Endodermal cell (in vitro differentiated cells): ENCODE data around the gene RBM22. TPM values are rescaled to one million over a fixed set of nuclear protein-coding genes. Genes with fewer than 3 reads are reported as not detected.

ENCODE experiments used
- DNase-seq: peaks from one replicate; pipeline ENCODE4 v3.0.0-alpha.2; 2017
- H3K27ac ChIP-seq: 2 replicates; pipeline ENCODE4 v1.5.1; 2013; ENCODE audit warnings: mild to moderate bottlenecking, low read depth, low read length, moderate library complexity
- H3K27me3 ChIP-seq: 2 replicates; pipeline ENCODE4 v1.6.1; 2013; ENCODE audit warnings: mild to moderate bottlenecking, low read length, moderate library complexity; ENCODE audit not compliant: insufficient read depth, control insufficient read depth, poor library complexity, severe bottlenecking
- H3K36me3 ChIP-seq: 2 replicates; pipeline ENCODE4 v1.7.0; 2013; ENCODE audit warnings: mild to moderate bottlenecking, low read length, moderate library complexity; ENCODE audit not compliant: control insufficient read depth, insufficient read depth
- H3K4me1 ChIP-seq: one replicate; pipeline ENCODE4 v1.7.0; 2013; ENCODE audit warnings: low read length; ENCODE audit not compliant: control insufficient read depth, insufficient read depth
- H3K4me3 ChIP-seq: 2 replicates; pipeline ENCODE4 v1.5.1; 2013; ENCODE audit warnings: mild to moderate bottlenecking, low read length, moderate library complexity
- H3K9ac ChIP-seq: 2 replicates; pipeline ENCODE4 v1.6.1; 2013; ENCODE audit warnings: mild to moderate bottlenecking, low read length, moderate library complexity; ENCODE audit not compliant: poor library complexity, severe bottlenecking; ENCODE audit errors: extremely low read depth
- H3K9me3 ChIP-seq: 2 replicates; pipeline ENCODE4 v1.6.1; 2013; ENCODE audit warnings: mild to moderate bottlenecking, low read length, moderate library complexity; ENCODE audit not compliant: control insufficient read depth
- H3K27ac Mint-ChIP-seq: 2 replicates; pipeline ENCODE4 v1.8.0; 2020; ENCODE audit warnings: mixed read lengths
- H3K27me3 Mint-ChIP-seq: 2 replicates; pipeline ENCODE4 v1.8.0; 2021; ENCODE audit warnings: mild to moderate bottlenecking, mixed read lengths; ENCODE audit not compliant: insufficient read depth
- H3K36me3 Mint-ChIP-seq: 2 replicates; pipeline ENCODE4 v1.8.0; 2020; ENCODE audit warnings: low read depth, mixed read lengths
- H3K4me1 Mint-ChIP-seq: 2 replicates; pipeline ENCODE4 v1.8.0; 2020; ENCODE audit warnings: mixed read lengths
- H3K4me3 Mint-ChIP-seq: 2 replicates; pipeline ENCODE4 v1.8.0; 2020; ENCODE audit warnings: mild to moderate bottlenecking, moderate library complexity, mixed read lengths
- H3K9me3 Mint-ChIP-seq: 2 replicates; pipeline ENCODE4 v1.8.0; 2020; ENCODE audit warnings: mild to moderate bottlenecking, mixed read lengths
- CTCF ChIP-seq: fragments of 200-600 bp; sonication (generic); conservative IDR thresholded peaks from 2 replicates; pipeline ENCODE4 v1.5.0; 2021; ENCODE audit warnings: antibody characterized with exemption, mild to moderate bottlenecking
- WGBS, 2 experiments: methylation state at CpG; one replicate each; pipeline versions ENCODE4 v1.1.5 to v1.1.7; 2013; ENCODE audit warnings: missing lambda C conversion rate in 2 of 2, mixed read lengths in 1 of 2; ENCODE audit not compliant: insufficient coverage in 1 of 2, insufficient read length in 1 of 2; 5-methylcytosine and 5-hydroxymethylcytosine counted together
- total RNA-seq, 2 donors: library from RNA; stranded (reverse); fragmentation: NEBNext Ultra II Directional in 1 of 2; extraction: Animal tissue kit (Norgen Biotek cat#: 25700) in 1 of 2; gene quantifications; 2 replicates in 1 of 2; 3 replicates in 1 of 2; pipeline ENCODE4 v1.2.1, GENCODE V29; 2021

RBM22 gene
- total RNA-seq, 2 donors from 2014 or later, result 42.7 to 44.3 TPM

DNA sequence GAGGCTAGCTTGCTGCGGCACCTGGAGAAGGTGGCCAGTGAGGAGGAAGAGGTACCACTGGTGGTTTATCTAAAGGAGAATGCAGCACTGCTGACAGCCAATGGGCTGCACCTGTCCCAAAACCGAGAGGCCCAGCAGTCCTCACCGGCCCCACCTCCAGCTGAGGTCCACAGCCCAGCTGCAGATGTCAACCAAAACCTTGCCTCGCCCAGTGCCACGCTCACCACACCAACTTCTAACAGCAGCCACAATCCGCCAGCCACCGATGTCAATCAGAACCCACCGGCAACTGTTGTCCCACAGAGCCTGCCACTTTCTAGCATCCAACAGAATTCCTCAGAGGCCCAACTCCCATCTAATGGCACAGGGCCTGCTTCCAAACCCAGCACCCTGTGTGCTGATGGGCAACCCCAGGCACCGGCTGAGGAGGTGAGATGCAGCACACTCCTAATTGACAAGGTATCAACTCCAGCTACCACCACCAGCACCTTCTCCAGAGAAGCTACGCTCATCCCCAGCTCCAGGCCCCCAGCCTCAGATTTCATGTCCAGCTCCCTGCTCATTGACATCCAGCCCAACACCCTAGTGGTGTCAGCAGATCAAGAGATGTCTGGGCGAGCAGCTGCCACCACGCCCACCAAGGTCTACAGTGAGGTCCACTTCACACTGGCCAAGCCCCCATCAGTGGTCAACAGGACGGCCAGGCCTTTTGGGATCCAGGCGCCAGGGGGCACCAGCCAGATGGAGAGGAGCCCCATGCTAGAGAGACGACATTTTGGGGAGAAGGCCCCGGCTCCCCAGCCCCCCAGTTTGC, 52.4 kb downstream of the RBM22 start:
- TF ChIP-seq CTCF, result no peak
- no peak for DNase-seq
- Histone ChIP-seq H3K4me1 (peaks cover 11% of the 10 kb centered on the region), H3K36me3 (no peaks in the 10 kb centered on the region), H3K9me3 (no peaks in the 10 kb centered on the region), H3K27me3 (no peaks in the 10 kb centered on the region), H3K4me3 (no peak overlapping the region), H3K27ac (no peak overlapping the region), H3K9ac (no peak overlapping the region)
- Mint-ChIP-seq H3K4me1 (peaks cover 37% of the 10 kb centered on the region), H3K27me3 (peaks cover 2% of the 10 kb centered on the region), H3K4me3 (no peak overlapping the region), H3K27ac (no peak overlapping the region), H3K9me3 (no peaks in the 10 kb centered on the region), H3K36me3 (peaks cover 3% of the 10 kb centered on the region)
- WGBS, 2 experiments, result 93 to 95% methylated on average over 10 to 16 of the region's 16 CpGs

DNA sequence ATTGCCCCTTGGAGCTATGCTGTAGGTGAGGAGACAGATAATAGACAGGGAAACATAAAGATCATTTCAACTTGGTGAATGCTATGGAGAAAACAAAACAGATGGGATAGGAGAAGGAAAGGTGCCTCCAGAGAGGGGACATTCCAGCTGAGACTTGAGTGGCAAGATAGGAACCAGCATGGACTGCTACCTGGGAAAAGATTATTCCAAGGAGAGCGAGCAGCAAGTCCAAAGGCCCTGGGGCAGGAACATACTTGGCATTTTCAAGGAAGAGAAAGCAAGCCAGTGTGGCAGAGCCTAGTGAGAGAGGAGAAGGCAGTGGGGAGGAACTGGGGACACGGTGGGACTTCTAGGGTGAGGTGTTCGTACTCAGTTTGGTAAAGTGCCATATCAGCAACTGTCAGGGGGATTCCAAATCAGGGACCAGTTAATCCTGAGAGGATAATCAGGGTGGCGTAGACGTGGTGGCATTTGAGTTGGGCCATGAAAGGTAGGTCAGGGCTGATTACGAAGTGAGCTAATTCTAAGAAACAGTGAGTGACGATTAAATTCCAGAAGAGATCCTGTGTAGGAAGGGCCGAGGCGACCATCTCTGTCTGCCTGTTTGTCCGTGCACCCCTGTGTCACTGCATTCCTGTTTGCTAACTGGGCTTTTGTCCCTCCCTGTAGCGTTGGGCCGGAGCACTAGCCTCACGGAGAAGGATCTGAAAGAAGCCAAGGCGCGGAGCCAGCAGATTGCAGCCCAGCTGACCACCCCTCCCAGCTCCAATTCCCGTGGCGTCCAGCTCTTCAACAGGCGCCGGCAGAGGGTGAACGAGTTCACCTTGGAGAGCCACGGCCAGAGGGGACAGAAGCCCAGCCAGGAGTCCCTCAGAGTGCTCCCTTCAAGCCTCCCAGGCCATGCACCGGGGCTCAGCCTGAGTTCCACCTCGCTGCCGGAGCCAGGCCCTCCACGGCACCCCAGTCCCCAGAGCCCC, 53.3 kb downstream of the RBM22 start:
- TF ChIP-seq CTCF, result no peak
- H3K4me1 Mint-ChIP-seq, result peaks cover 41% of the 10 kb centered on the region
- Histone ChIP-seq H3K27ac (no peak overlapping the region), H3K9me3 (no peaks in the 10 kb centered on the region), H3K4me3 (no peak overlapping the region), H3K4me1 (peaks cover 15% of the 10 kb centered on the region), H3K36me3 (no peaks in the 10 kb centered on the region), H3K9ac (no peak overlapping the region), H3K27me3 (no peaks in the 10 kb centered on the region)
- H3K9me3 Mint-ChIP-seq, result no peaks in the 10 kb centered on the region
- DNase-seq, result no peak
- peaks cover 3% of the 10 kb centered on the region for H3K36me3 Mint-ChIP-seq
- no peak overlapping the region for H3K4me3 Mint-ChIP-seq
- WGBS, 2 experiments, result 91 to 92% methylated on average over 10 to 25 of the region's 25 CpGs
- H3K27ac Mint-ChIP-seq, result no peak overlapping the region
- H3K27me3 Mint-ChIP-seq, result peaks cover 2% of the 10 kb centered on the region

GRCh38 chr5:150645070-150645700, 55.7 kb downstream of the RBM22 start:
- no peaks in the 10 kb centered on the region for H3K9me3 Mint-ChIP-seq
- H3K4me3 Mint-ChIP-seq, result no peak overlapping the region
- peaks cover 49% of the 10 kb centered on the region for H3K4me1 Mint-ChIP-seq
- no peak overlapping the region for H3K27ac ChIP-seq
- DNase-seq, result peak; percentile 80
- H3K36me3 Mint-ChIP-seq, result peaks cover 3% of the 10 kb centered on the region
- no peak for TF ChIP-seq CTCF
- 37 to 75% methylated on average over 3 to 4 of the region's 4 CpGs for WGBS, 2 experiments
- H3K27me3 ChIP-seq, result no peaks in the 10 kb centered on the region
- H3K9me3 ChIP-seq, result no peaks in the 10 kb centered on the region
- peaks cover 29% of the 10 kb centered on the region for H3K4me1 ChIP-seq
- H3K9ac ChIP-seq, result no peak overlapping the region
- H3K36me3 ChIP-seq, result no peaks in the 10 kb centered on the region
- peak overlapping the region; percentile 96 for H3K27ac Mint-ChIP-seq
- H3K4me3 ChIP-seq, result no peak overlapping the region
- H3K27me3 Mint-ChIP-seq, result peaks cover 2% of the 10 kb centered on the region
